GM12864 (cell line): ENCODE measurements around the gene SMIM41.

Source experiments
- DNase-seq: peaks from one replicate; pipeline ENCODE4 v3.0.0-alpha.2; 2011; ENCODE audit warnings: low read depth
- H3K4me3 ChIP-seq: 2 replicates; pipeline ENCODE4 v1.5.1; 2011; ENCODE audit warnings: mild to moderate bottlenecking, low read depth, low read length, control low read depth
- CTCF ChIP-seq: IDR thresholded peaks from 2 replicates; pipeline ENCODE4 v1.5.1; 2011; ENCODE audit warnings: low read depth, mild to moderate bottlenecking, moderate library complexity, low read length, control low read depth, inconsistent platforms; ENCODE audit errors: missing control alignments

SMIM41 gene

GRCh38 chr12:52120951-52121823 is 41.7 kb downstream of the SMIM41 start:
- no peak for TF ChIP-seq CTCF
- DNase-seq: no peak
- no peak overlapping the region for H3K4me3 ChIP-seq

- peak; percentile 85 for TF ChIP-seq CTCF
- H3K4me3 ChIP-seq: no peak overlapping the region
- DNase-seq: no peak
These were observed 42.5 kb downstream of the SMIM41 start for GRCh38 chr12:52121824-52122539.

- DNase-seq: no peak
- no peak overlapping the region for H3K4me3 ChIP-seq
- no peak for TF ChIP-seq CTCF
These were observed 43.0 kb downstream of the SMIM41 start for GRCh38 chr12:52122540-52122871.

- peak; percentile 1 for TF ChIP-seq CTCF
- no peak overlapping the region for H3K4me3 ChIP-seq
These were observed 43.4 kb downstream of the SMIM41 start for GRCh38 chr12:52122904-52123303.

GRCh38 chr12:52123487-52124186 is 44.1 kb downstream of the SMIM41 start:
- DNase-seq: no peak
- no peak for TF ChIP-seq CTCF
- H3K4me3 ChIP-seq: no peak overlapping the region

More at GRCh38 chr12:52122904-52123303, 43.4 kb downstream of the SMIM41 start:
- no peak for DNase-seq

- DNase-seq: no peak
- H3K4me3 ChIP-seq: no peak overlapping the region
- no peak for TF ChIP-seq CTCF
These were observed 46.0 kb downstream of the SMIM41 start for GRCh38 chr12:52125476-52125900.
